NCI-H1417 (cell line): ENCODE data around the gene PER1.
"Not testable (repeated sequence)": the region's sequence is repeated elsewhere in the genome, so short reads cannot be mapped to it uniquely, and the experiment has no call there.

Experiments used
- DNase-seq, 3 experiments: peaks; one replicate each; lab custom pipeline; 2025; lab: John Stamatoyannopoulos, UW

Gene PER1

GRCh38 chr17:8121681-8122421 lies 30.4 kb downstream of the PER1 start:
- peak in 2 of 3 experiments; percentile 45 to 49 for DNase-seq

GRCh38 chr17:8121407-8121680 lies 30.9 kb downstream of the PER1 start:
- no peak for DNase-seq

GRCh38 chr17:8120520-8121406 lies 31.4 kb downstream of the PER1 start:
- DNase-seq: peak; percentile 18 to 73 (median 65)

GRCh38 chr17:8119581-8120519 lies 32.4 kb downstream of the PER1 start:
- peak; percentile 74 to 95 (median 84) for DNase-seq

GRCh38 chr17:8118769-8119580 lies 33.2 kb downstream of the PER1 start:
- DNase-seq: peak; percentile 71 to 89 (median 76)

GRCh38 chr17:8117980-8118768 lies 34.0 kb downstream of the PER1 start, which contains the start of gene ALOXE3:
TSS of gene ALOXE3 (minus strand) at chr17:8118514. CDS start at chr17:8117990, 524 bp downstream.
- DNase-seq: peak in 2 of 3 experiments; percentile 29 to 56

- DNase-seq: peak in 2 of 3 experiments; percentile 4 to 48
Measured at GRCh38 chr17:8117367-8117979, 34.7 kb downstream of the PER1 start.

- DNase-seq: no peak
Measured at GRCh38 chr17:8116776-8117175, 35.4 kb downstream of the PER1 start.

GRCh38 chr17:8110907-8111306 lies 41.3 kb downstream of the PER1 start:
- DNase-seq: no peak

- no peak for DNase-seq
Measured at GRCh38 chr17:8110456-8110804, 41.8 kb downstream of the PER1 start.

- peak; percentile 50 to 59 (median 58) for DNase-seq
Measured at GRCh38 chr17:8109661-8110455, 42.3 kb downstream of the PER1 start.

GRCh38 chr17:8108972-8109660 lies 43.1 kb downstream of the PER1 start:
- no peak for DNase-seq

- not testable (repeated sequence) for DNase-seq
Measured at GRCh38 chr17:8106980-8107379, 45.2 kb downstream of the PER1 start.

GRCh38 chr17:8105957-8106398 lies 46.2 kb downstream of the PER1 start:
- no peak for DNase-seq

GRCh38 chr17:8104911-8105310 lies 47.3 kb downstream of the PER1 start:
- DNase-seq: no peak

- DNase-seq: no peak
Measured at GRCh38 chr17:8103549-8103948, 48.7 kb downstream of the PER1 start.

GRCh38 chr17:8101721-8102120 lies 50.5 kb downstream of the PER1 start:
- DNase-seq: no peak

- no peak for DNase-seq
Measured at GRCh38 chr17:8100763-8101162, 51.4 kb downstream of the PER1 start.
